SU-DHL-6 (cell line): ENCODE measurements around the gene AFAP1L1.

Experiments
- EZH2phosphoT487 ChIP-seq: fragments of 200-600 bp; sonication (generic), shearing (Covaris generic); conservative IDR thresholded peaks from 2 replicates; pipeline ENCODE4 v1.6.1; 2018; ENCODE audit warnings: mild to moderate bottlenecking, antibody characterized with exemption, low read length, moderate library complexity, mixed read lengths
- TF ChIP-seq, protein P1 (sequence below): fragments of 200-600 bp; sonication (generic); IDR thresholded peaks from one replicate; pipeline ENCODE4 v1.5.1; 2017; ENCODE audit warnings: antibody characterized with exemption, mild to moderate bottlenecking, low read length, moderate library complexity; ENCODE audit not compliant: insufficient read depth, poor library complexity, severe bottlenecking

DNA sequence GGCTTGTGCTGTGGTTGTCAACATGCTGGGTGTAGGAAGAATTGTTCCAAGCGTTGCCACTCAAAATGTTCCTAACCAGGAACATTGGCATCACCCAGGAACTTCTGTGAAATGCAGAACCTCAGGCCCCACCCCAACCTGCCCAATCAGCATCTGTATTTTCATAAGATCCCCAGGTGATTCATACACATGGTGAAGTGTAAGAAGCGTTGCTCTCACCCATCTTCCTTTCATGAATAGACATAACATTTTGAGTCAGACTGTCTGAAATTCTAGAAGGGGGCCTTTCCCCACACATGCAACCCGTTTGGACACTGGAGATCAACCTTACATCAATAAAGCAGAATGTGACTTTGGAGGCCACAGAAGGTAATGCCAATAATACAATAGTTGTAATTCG is 9.3 kb upstream of the AFAP1L1 start:
- TF ChIP-seq, protein P1, sequence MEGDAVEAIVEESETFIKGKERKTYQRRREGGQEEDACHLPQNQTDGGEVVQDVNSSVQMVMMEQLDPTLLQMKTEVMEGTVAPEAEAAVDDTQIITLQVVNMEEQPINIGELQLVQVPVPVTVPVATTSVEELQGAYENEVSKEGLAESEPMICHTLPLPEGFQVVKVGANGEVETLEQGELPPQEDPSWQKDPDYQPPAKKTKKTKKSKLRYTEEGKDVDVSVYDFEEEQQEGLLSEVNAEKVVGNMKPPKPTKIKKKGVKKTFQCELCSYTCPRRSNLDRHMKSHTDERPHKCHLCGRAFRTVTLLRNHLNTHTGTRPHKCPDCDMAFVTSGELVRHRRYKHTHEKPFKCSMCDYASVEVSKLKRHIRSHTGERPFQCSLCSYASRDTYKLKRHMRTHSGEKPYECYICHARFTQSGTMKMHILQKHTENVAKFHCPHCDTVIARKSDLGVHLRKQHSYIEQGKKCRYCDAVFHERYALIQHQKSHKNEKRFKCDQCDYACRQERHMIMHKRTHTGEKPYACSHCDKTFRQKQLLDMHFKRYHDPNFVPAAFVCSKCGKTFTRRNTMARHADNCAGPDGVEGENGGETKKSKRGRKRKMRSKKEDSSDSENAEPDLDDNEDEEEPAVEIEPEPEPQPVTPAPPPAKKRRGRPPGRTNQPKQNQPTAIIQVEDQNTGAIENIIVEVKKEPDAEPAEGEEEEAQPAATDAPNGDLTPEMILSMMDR, result no peak
- TF ChIP-seq EZH2phosphoT487, result no peak
